B cell (primary cell): ENCODE data around the gene CCDC78. TPM values are rescaled to one million over a fixed set of nuclear protein-coding genes. Genes with fewer than 3 reads are reported as not detected.

Source experiments
- ATAC-seq: fragments of 200-7000 bp; cut with Tn5 transposase; one replicate; pipeline ENCODE4 v1.10.0; 2021; ENCODE audit warnings: low read depth, mild to moderate bottlenecking, moderate number of reproducible peaks, moderate library complexity
- CTCF ChIA-PET: fragments of 350-600 bp; sonication (Branson Sonifier 250); formaldehyde crosslinking; loops from one replicate; lab custom pipeline; 2021; ENCODE audit warnings: antibody characterized with exemption, inconsistent platforms; lab: Charles Lee
- POLR2A ChIA-PET: fragments of 350-600 bp; sonication (Branson Sonifier 250); formaldehyde crosslinking; loops from one replicate; lab custom pipeline; 2021; ENCODE audit warnings: antibody characterized with exemption; lab: Charles Lee
- DNase-seq: peaks from one replicate; pipeline ENCODE4 v3.0.0; 2013
- H2AFZ ChIP-seq: 2 replicates; pipeline ENCODE4 v1.6.1; 2012; ENCODE audit warnings: mild to moderate bottlenecking, low read depth, low read length; ENCODE audit not compliant: insufficient read depth, poor library complexity, severe bottlenecking
- H3K27ac ChIP-seq, 2 donors: 1 replicate in 1 of 2; 2 replicates in 1 of 2; pipeline ENCODE4 v1.5.1; 2012 to 2013; ENCODE audit warnings: low read length in 2 of 2, mild to moderate bottlenecking in 2 of 2, moderate library complexity in 1 of 2
- H3K27me3 ChIP-seq, 4 experiments: fragments of 200-600 bp in 1 of 4; sonication (generic) in 1 of 4; replicated peaks in 1 of 4; 1 replicate in 2 of 4; 2 replicates in 2 of 4; pipeline versions ENCODE4 v1.6.1 to v1.7.0; 2013 to 2016; ENCODE audit warnings: low read length in 3 of 4, mild to moderate bottlenecking in 2 of 4, mixed read lengths in 1 of 4, moderate library complexity in 1 of 4; ENCODE audit not compliant: insufficient read depth in 4 of 4, control insufficient read depth in 3 of 4; ENCODE audit errors: control extremely low read depth in 1 of 4
- H3K36me3 ChIP-seq, 2 experiments: replicated peaks in 1 of 2; 1 replicate in 1 of 2; 2 replicates in 1 of 2; pipeline versions ENCODE4 v1.6.1 to v1.7.1; 2013; ENCODE audit warnings: low read length in 1 of 2; ENCODE audit not compliant: insufficient read depth in 2 of 2, control insufficient read depth in 1 of 2; ENCODE audit errors: control extremely low read depth in 1 of 2, extremely low read depth in 1 of 2
- H3K4me1 ChIP-seq, 2 donors: fragments of 200-600 bp in 1 of 2; sonication (generic) in 1 of 2; 1 replicate in 1 of 2; 2 replicates in 1 of 2; pipeline versions ENCODE4 v1.5.1 to v1.6.1; 2013 to 2017; ENCODE audit warnings: low read length in 2 of 2; ENCODE audit not compliant: control insufficient read depth in 2 of 2, insufficient read depth in 2 of 2
- H3K4me2 ChIP-seq: replicated peaks from 2 replicates; pipeline ENCODE3; 2012; ENCODE audit warnings: mild to moderate bottlenecking, low read depth, low read length; ENCODE audit not compliant: poor library complexity, severe bottlenecking
- H3K4me3 ChIP-seq, 5 experiments: fragments of 200-600 bp in 1 of 5; sonication (generic) in 1 of 5; 1 replicate in 3 of 5; 2 replicates in 2 of 5; pipeline versions ENCODE4 v1.5.1 to v1.7.0; 2011 to 2016; ENCODE audit warnings: low read length in 4 of 5, mild to moderate bottlenecking in 4 of 5, low read depth in 2 of 5, control low read depth in 1 of 5, moderate library complexity in 1 of 5; ENCODE audit not compliant: insufficient read depth in 1 of 5; ENCODE audit errors: control extremely low read depth in 1 of 5, extremely low read depth in 1 of 5
- H3K79me2 ChIP-seq: fragments of 200-600 bp; sonication (generic); one replicate; pipeline ENCODE4 v1.6.0; 2016; ENCODE audit warnings: low read length; ENCODE audit not compliant: control insufficient read depth, insufficient read depth
- H3K9ac ChIP-seq: fragments of 200-600 bp; sonication (generic); 2 replicates; pipeline ENCODE4 v1.6.1; 2017; ENCODE audit warnings: mild to moderate bottlenecking, low read length, moderate library complexity
- H3K9me3 ChIP-seq, 3 donors: one replicate each; pipeline versions ENCODE4 v1.6.1 to v1.7.1; 2013; ENCODE audit warnings: low read length in 2 of 3; ENCODE audit not compliant: control insufficient read depth in 2 of 3, insufficient read depth in 1 of 3; ENCODE audit errors: control extremely low read depth in 1 of 3
- H4K20me1 ChIP-seq: 2 replicates; pipeline ENCODE4 v1.6.0; 2012; ENCODE audit warnings: mild to moderate bottlenecking, low read length; ENCODE audit not compliant: insufficient read depth, control insufficient read depth, poor library complexity, severe bottlenecking
- H3K27ac Mint-ChIP-seq: one replicate; pipeline ENCODE4 v1.8.0; 2021; ENCODE audit warnings: mixed read lengths
- H3K27me3 Mint-ChIP-seq: one replicate; pipeline ENCODE4 v1.8.0; 2021; ENCODE audit warnings: mixed read lengths
- H3K4me1 Mint-ChIP-seq: one replicate; pipeline ENCODE4 v1.8.0; 2021; ENCODE audit warnings: mixed read lengths
- H3K4me3 Mint-ChIP-seq: one replicate; pipeline ENCODE4 v1.8.0; 2021; ENCODE audit warnings: mixed read lengths
- H3K9me3 Mint-ChIP-seq: one replicate; pipeline ENCODE4 v1.8.0; 2022; ENCODE audit warnings: mixed read lengths; ENCODE audit not compliant: insufficient read depth
- EZH2 ChIP-seq: IDR thresholded peaks from 2 replicates; pipeline ENCODE4 v1.6.1; 2012; ENCODE audit warnings: borderline replicate concordance, low read depth, mild to moderate bottlenecking, moderate library complexity, low read length; ENCODE audit not compliant: insufficient read depth, poor library complexity, severe bottlenecking
- WGBS: methylation state at CpG from one replicate; pipeline ENCODE4 v1.1.5; 2013; ENCODE audit warnings: missing lambda C conversion rate; ENCODE audit not compliant: insufficient coverage; 5-methylcytosine and 5-hydroxymethylcytosine counted together
- intact Hi-C: fragments of 100-400 bp; cut with micrococcal nuclease; formaldehyde crosslinking; loops from one replicate; pipeline ENCODE4 v1.10.0; 2022
- polyA plus RNA-seq: library from polyadenylated mRNA; depleted of rRNA; stranded (reverse); fragments of >200 nt; gene quantifications from 2 replicates; pipeline ENCODE4 v1.2.3, GENCODE V29; 2012
- total RNA-seq, 2 donors: library from RNA; stranded (reverse); fragments of 120-200 nt in 1 of 2; gene quantifications; 1 replicate in 1 of 2; 2 replicates in 1 of 2; pipeline versions ENCODE4 v1.2.3 to v1.2.4, GENCODE V29; 2013 to 2022
- TF ChIP-seq, protein P1 (sequence below): fragments of 200-600 bp; IDR thresholded peaks from one replicate; pipeline ENCODE4 v1.8.0; 2022; ENCODE audit warnings: antibody characterized with exemption, mild to moderate bottlenecking

CCDC78 gene
- total and polyA plus RNA-seq, 2 donors (not counting 1 experiment from before 2014, with no cell fraction given): 11.8 to 34.2 TPM

DNA sequence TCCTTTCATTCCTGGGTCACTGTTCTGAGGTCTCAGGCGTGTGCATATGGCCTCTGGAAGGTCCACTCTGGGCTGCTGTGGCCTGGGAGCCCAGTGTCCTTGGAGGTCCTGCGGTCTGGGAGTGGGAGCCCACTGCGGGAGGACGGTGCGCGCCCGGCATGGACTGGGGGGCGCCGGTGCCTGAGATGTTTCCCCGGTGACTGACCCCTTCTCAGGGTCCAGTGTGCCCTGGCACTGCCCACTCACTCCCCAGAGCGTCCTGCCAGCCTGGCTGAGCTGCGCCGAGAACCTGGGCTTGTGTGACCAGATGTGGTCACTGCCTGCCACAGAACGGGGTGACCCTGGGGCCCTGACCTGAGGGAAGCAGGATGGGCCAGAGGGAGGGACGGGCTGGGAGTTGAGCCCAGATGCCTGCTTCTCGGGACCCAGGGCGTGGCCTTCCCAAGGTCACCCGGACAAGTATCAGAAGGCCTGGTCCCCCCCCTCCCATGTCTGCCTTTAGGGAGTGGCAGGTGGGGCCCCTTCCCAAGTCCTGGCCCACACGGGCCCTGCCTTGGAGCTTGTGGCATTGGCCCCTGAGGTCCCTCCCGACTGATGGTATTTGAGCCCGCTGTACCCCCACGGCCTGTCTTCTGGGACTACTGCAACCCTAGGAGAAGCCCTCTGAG is 51.9 kb downstream of the CCDC78 start:
- H4K20me1 ChIP-seq: peaks cover 22% of the 10 kb centered on the region
- peaks cover 10 to 31% of the 10 kb centered on the region in 2 donors for H3K4me1 ChIP-seq
- ATAC-seq: no peak
- 95% methylated on average over 20 of the region's 22 CpGs for WGBS
- Mint-ChIP-seq H3K4me1 (peaks cover 20% of the 10 kb centered on the region), H3K27ac (no peak overlapping the region), H3K9me3 (no peaks in the 10 kb centered on the region), H3K27me3 (peaks cover 6% of the 10 kb centered on the region), H3K4me3 (no peak overlapping the region)
- H3K4me2 ChIP-seq: no peak overlapping the region
- H2AFZ ChIP-seq: no peak overlapping the region
- no peak overlapping the region for H3K4me3 ChIP-seq
- H3K9me3 ChIP-seq: peaks cover 0 to 7% (median 0%) of the 10 kb centered on the region in 3 donors
- peaks cover 0 to 25% (median 11%) of the 10 kb centered on the region in 4 experiments for H3K27me3 ChIP-seq
- H3K79me2 ChIP-seq: no peaks in the 10 kb centered on the region
- no peak overlapping the region for H3K27ac ChIP-seq
- intact Hi-C loops: no loop called here
- DNase-seq: no peak
- CTCF ChIA-PET: no interaction called here
- POLR2A ChIA-PET: no interaction called here
- TF ChIP-seq, protein P1, sequence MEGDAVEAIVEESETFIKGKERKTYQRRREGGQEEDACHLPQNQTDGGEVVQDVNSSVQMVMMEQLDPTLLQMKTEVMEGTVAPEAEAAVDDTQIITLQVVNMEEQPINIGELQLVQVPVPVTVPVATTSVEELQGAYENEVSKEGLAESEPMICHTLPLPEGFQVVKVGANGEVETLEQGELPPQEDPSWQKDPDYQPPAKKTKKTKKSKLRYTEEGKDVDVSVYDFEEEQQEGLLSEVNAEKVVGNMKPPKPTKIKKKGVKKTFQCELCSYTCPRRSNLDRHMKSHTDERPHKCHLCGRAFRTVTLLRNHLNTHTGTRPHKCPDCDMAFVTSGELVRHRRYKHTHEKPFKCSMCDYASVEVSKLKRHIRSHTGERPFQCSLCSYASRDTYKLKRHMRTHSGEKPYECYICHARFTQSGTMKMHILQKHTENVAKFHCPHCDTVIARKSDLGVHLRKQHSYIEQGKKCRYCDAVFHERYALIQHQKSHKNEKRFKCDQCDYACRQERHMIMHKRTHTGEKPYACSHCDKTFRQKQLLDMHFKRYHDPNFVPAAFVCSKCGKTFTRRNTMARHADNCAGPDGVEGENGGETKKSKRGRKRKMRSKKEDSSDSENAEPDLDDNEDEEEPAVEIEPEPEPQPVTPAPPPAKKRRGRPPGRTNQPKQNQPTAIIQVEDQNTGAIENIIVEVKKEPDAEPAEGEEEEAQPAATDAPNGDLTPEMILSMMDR: no peak
- TF ChIP-seq EZH2: no peak
- peaks cover 0 to 31% of the 10 kb centered on the region in 2 experiments for H3K36me3 ChIP-seq
- no peak overlapping the region for H3K9ac ChIP-seq

DNA sequence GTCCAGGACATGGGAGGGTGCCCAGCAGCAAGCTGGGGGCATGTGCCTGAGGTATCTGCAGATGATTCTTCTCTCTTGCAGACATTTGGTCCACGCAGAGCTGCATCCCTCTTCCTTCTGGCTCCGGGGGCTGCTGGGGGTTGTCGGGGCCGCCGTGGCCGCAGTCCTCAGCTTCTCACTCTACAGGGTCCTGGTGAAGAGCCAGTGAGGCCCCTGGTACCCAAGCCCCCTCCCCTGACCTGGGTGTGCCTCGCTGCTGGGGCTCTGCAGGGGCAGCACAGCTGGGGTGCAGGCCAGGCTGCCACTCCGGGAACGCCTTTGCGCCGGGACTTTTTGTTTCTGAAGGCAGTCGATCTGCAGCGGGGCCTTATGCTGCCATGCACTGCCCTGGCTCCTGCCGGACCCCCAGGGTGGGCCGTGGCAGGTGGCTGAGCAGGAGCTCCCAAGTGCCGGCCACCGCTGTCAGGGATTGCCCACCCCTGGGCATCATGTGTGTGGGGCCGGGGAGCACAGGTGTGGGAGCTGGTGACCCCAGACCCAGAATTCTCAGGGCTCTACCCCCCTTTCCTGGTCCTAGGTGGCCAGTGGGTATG is 52.7 kb downstream of the CCDC78 start:
- Histone ChIP-seq H2AFZ (no peak overlapping the region), H3K36me3 (peaks cover 0 to 31% of the 10 kb centered on the region in 2 experiments), H3K4me1 (peaks cover 14 to 31% of the 10 kb centered on the region in 2 donors), H3K4me3 (no peak overlapping the region), H3K27ac (no peak overlapping the region), H4K20me1 (peaks cover 30% of the 10 kb centered on the region), H3K9me3 (peaks cover 0 to 7% (median 0%) of the 10 kb centered on the region in 3 donors), H3K79me2 (peaks cover 3% of the 10 kb centered on the region), H3K27me3 (peaks cover 0 to 25% (median 11%) of the 10 kb centered on the region in 4 experiments), H3K9ac (no peak overlapping the region), H3K4me2 (no peak overlapping the region)
- Mint-ChIP-seq H3K4me3 (no peak overlapping the region), H3K4me1 (peaks cover 19% of the 10 kb centered on the region), H3K27me3 (peaks cover 6% of the 10 kb centered on the region), H3K9me3 (no peaks in the 10 kb centered on the region), H3K27ac (no peak overlapping the region)
- WGBS: 95% methylated on average over 17 of the region's 18 CpGs
- intact Hi-C loops: no loop called here
- DNase-seq (no peak), ATAC-seq (no peak)
- ChIA-PET POLR2A (no interaction called here), CTCF (interaction anchor here (1.2 kb wide), 1 partner anchor 12 kb away, joined by 3 read pairs; no protein-coding TSS in a partner anchor)
- no peak for TF ChIP-seq EZH2
- TF ChIP-seq, protein P1: no peak
